H9 (cell line): ENCODE results near the gene MAGOH. TPM values are rescaled to one million over a fixed set of nuclear protein-coding genes. Genes with fewer than 3 reads are reported as not detected.

Source experiments
- DNase-seq: peaks from one replicate; pipeline ENCODE4 v3.0.0-alpha.2; 2017
- H2AFZ ChIP-seq: one replicate; pipeline ENCODE4 v1.6.1; 2013; ENCODE audit warnings: mild to moderate bottlenecking, low read length, control low read depth, moderate library complexity
- H2AK5ac ChIP-seq: 2 replicates; pipeline ENCODE4 v1.6.1; 2013; ENCODE audit warnings: low read length, control low read depth, mixed read lengths; ENCODE audit not compliant: insufficient read length
- H2BK120ac ChIP-seq: one replicate; pipeline ENCODE4 v1.6.1; 2013; ENCODE audit warnings: low read depth, mild to moderate bottlenecking, low read length, control low read depth, inconsistent platforms; ENCODE audit not compliant: poor library complexity, severe bottlenecking
- H2BK12ac ChIP-seq: 2 replicates; pipeline ENCODE4 v1.6.1; 2013; ENCODE audit warnings: low read length, control low read depth, mixed read lengths, low read depth; ENCODE audit not compliant: insufficient read length
- H2BK15ac ChIP-seq: 2 replicates; pipeline ENCODE4 v1.6.1; 2013; ENCODE audit warnings: low read depth, low read length, control low read depth
- H2BK20ac ChIP-seq: one replicate; pipeline ENCODE4 v1.6.1; 2013; ENCODE audit warnings: low read depth, mild to moderate bottlenecking, low read length, control low read depth, inconsistent platforms; ENCODE audit not compliant: poor library complexity, severe bottlenecking
- H2BK5ac ChIP-seq: 2 replicates; pipeline ENCODE4 v1.6.1; 2013; ENCODE audit warnings: low read length, control low read depth, mixed read lengths; ENCODE audit not compliant: insufficient read length
- H3K14ac ChIP-seq: 2 replicates; pipeline ENCODE4 v1.6.1; 2013; ENCODE audit warnings: low read length, control low read depth; ENCODE audit not compliant: insufficient read depth
- H3K18ac ChIP-seq: 2 replicates; pipeline ENCODE4 v1.6.1; 2013; ENCODE audit warnings: low read depth, mild to moderate bottlenecking, mixed read lengths, low read length, control low read depth; ENCODE audit not compliant: insufficient read length
- H3K23ac ChIP-seq: 2 replicates; pipeline ENCODE4 v1.6.1; 2013; ENCODE audit warnings: low read length, control low read depth, mixed read lengths, low read depth; ENCODE audit not compliant: insufficient read length
- H3K23me2 ChIP-seq: 2 replicates; pipeline ENCODE4 v1.6.1; 2013; ENCODE audit warnings: low read depth, mild to moderate bottlenecking, mixed read lengths, low read length, control low read depth; ENCODE audit not compliant: insufficient read length, poor library complexity, severe bottlenecking
- H3K27ac ChIP-seq: 2 replicates; pipeline ENCODE4 v1.5.1; 2013; ENCODE audit warnings: low read length, control low read depth, mixed read lengths, low read depth; ENCODE audit not compliant: insufficient read length
- H3K27me3 ChIP-seq: 2 replicates; pipeline ENCODE4 v1.6.1; 2013; ENCODE audit warnings: low read length, control low read depth, inconsistent platforms; ENCODE audit not compliant: insufficient read depth
- H3K4ac ChIP-seq: 2 replicates; pipeline ENCODE4 v1.6.1; 2013; ENCODE audit warnings: low read depth, mild to moderate bottlenecking, control low read depth, inconsistent platforms, low read length, moderate library complexity
- H3K4me1 ChIP-seq: 2 replicates; pipeline ENCODE4 v1.6.1; 2013; ENCODE audit warnings: low read length, control low read depth, inconsistent platforms; ENCODE audit not compliant: insufficient read depth
- H3K4me2 ChIP-seq: 2 replicates; pipeline ENCODE4 v1.6.1; 2013; ENCODE audit warnings: low read length, control low read depth, mixed read lengths; ENCODE audit not compliant: insufficient read length, insufficient read depth
- H3K56ac ChIP-seq: 2 replicates; pipeline ENCODE4 v1.6.1; 2013; ENCODE audit warnings: low read depth, mild to moderate bottlenecking, mixed read lengths, low read length, control low read depth; ENCODE audit not compliant: insufficient read length
- H3K79me1 ChIP-seq: 2 replicates; pipeline ENCODE4 v1.6.1; 2013; ENCODE audit warnings: low read depth, mild to moderate bottlenecking, moderate library complexity, low read length, control low read depth, inconsistent platforms; ENCODE audit not compliant: insufficient read depth, poor library complexity, severe bottlenecking
- H3K79me2 ChIP-seq: 2 replicates; pipeline ENCODE4 v1.6.1; 2013; ENCODE audit warnings: low read length, control low read depth, inconsistent platforms; ENCODE audit not compliant: insufficient read depth
- H3K9ac ChIP-seq: 2 replicates; pipeline ENCODE4 v1.6.1; 2013; ENCODE audit warnings: low read length, control low read depth, mixed read lengths; ENCODE audit not compliant: insufficient read length; ENCODE audit errors: extremely low read depth
- H3K9me3 ChIP-seq: one replicate; pipeline ENCODE4 v1.6.1; 2013; ENCODE audit warnings: low read depth, low read length, inconsistent platforms; ENCODE audit not compliant: control insufficient read depth
- H3T11ph ChIP-seq: one replicate; pipeline ENCODE4 v1.6.1; 2013; ENCODE audit warnings: mild to moderate bottlenecking, low read length, control low read depth, inconsistent platforms
- H4K20me1 ChIP-seq: one replicate; pipeline ENCODE4 v1.6.1; 2013; ENCODE audit not compliant: control insufficient read depth, insufficient read length, insufficient read depth
- H4K5ac ChIP-seq: 2 replicates; pipeline ENCODE4 v1.6.1; 2013; ENCODE audit warnings: low read depth, mild to moderate bottlenecking, mixed read lengths, low read length, control low read depth; ENCODE audit not compliant: insufficient read length
- H4K8ac ChIP-seq: replicated peaks from 2 replicates; pipeline ENCODE4 v1.6.1; 2013; ENCODE audit warnings: low read length, control low read depth, mixed read lengths, low read depth; ENCODE audit not compliant: insufficient read length
- H4K91ac ChIP-seq: 2 replicates; pipeline ENCODE4 v1.6.1; 2013; ENCODE audit warnings: low read depth, mild to moderate bottlenecking, moderate library complexity, mixed read lengths, low read length, control low read depth; ENCODE audit not compliant: insufficient read length
- H3K27ac Mint-ChIP-seq, 3 experiments: 2 replicates in 2 of 3; 3 replicates in 1 of 3; pipeline ENCODE4 v1.8.0; 2020 to 2021; ENCODE audit warnings: mixed read lengths in 3 of 3, mild to moderate bottlenecking in 1 of 3, moderate library complexity in 1 of 3
- H3K27me3 Mint-ChIP-seq: 2 replicates; pipeline ENCODE4 v1.8.0; 2021; ENCODE audit warnings: low read depth, mild to moderate bottlenecking, moderate library complexity, mixed read lengths
- H3K36me3 Mint-ChIP-seq, 3 experiments: 2 replicates in 2 of 3; 3 replicates in 1 of 3; pipeline ENCODE4 v1.8.0; 2020 to 2021; ENCODE audit warnings: low read depth in 3 of 3, mixed read lengths in 3 of 3; ENCODE audit not compliant: insufficient read depth in 1 of 3
- H3K4me1 Mint-ChIP-seq, 2 experiments: 2 replicates each; pipeline ENCODE4 v1.8.0; 2020; ENCODE audit warnings: mixed read lengths in 2 of 2
- H3K4me3 Mint-ChIP-seq, 2 experiments: 2 replicates in 1 of 2; 3 replicates in 1 of 2; pipeline ENCODE4 v1.8.0; 2020 to 2021; ENCODE audit warnings: mild to moderate bottlenecking in 2 of 2, mixed read lengths in 2 of 2, moderate library complexity in 1 of 2
- H3K9me3 Mint-ChIP-seq, 2 experiments: 2 replicates in 1 of 2; 3 replicates in 1 of 2; pipeline ENCODE4 v1.8.0; 2020; ENCODE audit warnings: mild to moderate bottlenecking in 2 of 2, mixed read lengths in 2 of 2, moderate library complexity in 1 of 2
- CTCF ChIP-seq: fragments of 200-600 bp; sonication (generic); conservative IDR thresholded peaks from 3 replicates; pipeline ENCODE4 v1.8.0; 2021; ENCODE audit warnings: antibody characterized with exemption, mild to moderate bottlenecking
- WGBS: extraction: QIAGEN DNeasy Blood & Tissue Kit; methylation state at CpG from one replicate; pipeline ENCODE4 v1.1.7; 2013; ENCODE audit warnings: missing lambda C conversion rate, low lambda C conversion rate, mixed read lengths; ENCODE audit not compliant: insufficient read length; ENCODE audit errors: extremely low coverage; 5-methylcytosine and 5-hydroxymethylcytosine counted together
- total RNA-seq: library from RNA; stranded (reverse); gene quantifications from 2 replicates; pipeline ENCODE4 v1.2.1, GENCODE V29; 2021

MAGOH gene
- total RNA-seq, 1 experiment from 2014 or later: 81.2 TPM

DNA sequence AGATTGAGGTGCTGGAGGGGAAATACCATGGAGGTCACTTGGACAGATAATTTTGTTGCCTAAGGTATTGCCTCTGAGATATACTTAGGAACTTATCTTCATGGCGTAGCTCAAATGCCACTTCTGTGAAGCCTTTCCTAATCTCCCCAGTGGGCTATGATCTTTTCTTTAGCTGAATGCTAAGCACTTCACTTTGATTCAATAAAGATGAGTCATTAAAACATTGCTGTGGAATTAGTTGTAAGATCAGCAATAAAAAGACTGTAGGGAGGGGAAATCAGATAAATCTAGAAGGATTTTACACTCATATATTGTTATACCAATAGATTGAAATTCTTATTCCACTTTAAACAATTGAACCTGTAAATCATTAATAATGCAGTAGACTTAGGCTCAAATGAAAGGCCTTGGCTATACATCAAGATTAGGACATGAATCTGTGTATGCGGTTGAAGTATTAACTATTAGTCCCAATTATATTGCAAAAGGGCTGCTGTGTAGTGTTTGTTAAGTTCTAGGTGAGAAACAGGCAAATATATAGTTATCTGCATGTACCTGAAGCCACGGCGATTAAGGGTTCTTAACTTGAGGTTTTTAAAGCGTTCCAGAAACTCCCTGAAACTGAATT is 19.2 kb upstream of the MAGOH start:
- Histone ChIP-seq H3K79me2 (no peaks in the 10 kb centered on the region), H2BK5ac (no peak overlapping the region), H3K79me1 (no peaks in the 10 kb centered on the region), H2BK15ac (no peak overlapping the region), H3K14ac (no peak overlapping the region), H3K4me1 (no peaks in the 10 kb centered on the region), H3K18ac (no peak overlapping the region), H4K91ac (no peak overlapping the region), H3K27me3 (no peaks in the 10 kb centered on the region), H3K27ac (no peak overlapping the region), H4K5ac (no peak overlapping the region), H4K20me1 (no peaks in the 10 kb centered on the region), H3K9me3 (no peaks in the 10 kb centered on the region), H2BK20ac (no peak overlapping the region), H3K23me2 (no peaks in the 10 kb centered on the region), H3K23ac (no peak overlapping the region), H3K56ac (no peak overlapping the region), H2AFZ (no peak overlapping the region), H3K4me2 (no peak overlapping the region), H2AK5ac (no peak overlapping the region), H2BK12ac (no peak overlapping the region), H4K8ac (no peak overlapping the region), H3K4ac (no peak overlapping the region), H2BK120ac (no peak overlapping the region), H3K9ac (no peak overlapping the region), H3T11ph (no peak overlapping the region)
- no peaks in the 10 kb centered on the region for H3K9me3 Mint-ChIP-seq
- no peak for DNase-seq
- H3K27me3 Mint-ChIP-seq: no peaks in the 10 kb centered on the region
- no peak for TF ChIP-seq CTCF
- H3K4me3 Mint-ChIP-seq: no peak overlapping the region
- peaks cover 48 to 90% (median 84%) of the 10 kb centered on the region in 3 experiments for H3K36me3 Mint-ChIP-seq
- no CpG with 5 or more reads among the region's 5 CpGs for WGBS
- H3K27ac Mint-ChIP-seq: no peak overlapping the region; a peak in 1 of 7 replicates
- no peaks in the 10 kb centered on the region for H3K4me1 Mint-ChIP-seq
